Kidney epithelial cell (primary cell): ENCODE data around the gene UNC13D. TPM values are rescaled to one million over a fixed set of nuclear protein-coding genes. Genes with fewer than 3 reads are reported as not detected.

ENCODE experiments used
- DNase-seq: peaks from one replicate; pipeline ENCODE4 v3.0.0-alpha.2; 2010; ENCODE audit warnings: low read depth
- H3K27me3 ChIP-seq: 2 replicates; pipeline ENCODE4 v1.6.0; 2011; ENCODE audit warnings: low read length; ENCODE audit not compliant: control insufficient read depth, insufficient read depth
- H3K36me3 ChIP-seq: 2 replicates; pipeline ENCODE4 v1.5.1; 2011; ENCODE audit warnings: low read length; ENCODE audit not compliant: control insufficient read depth, insufficient read depth
- H3K4me3 ChIP-seq: 2 replicates; pipeline ENCODE4 v1.5.1; 2011; ENCODE audit warnings: low read depth, mild to moderate bottlenecking, control low read depth, low read length
- total RNA-seq: library from RNA; depleted of rRNA; stranded (reverse); fragments of >200 nt; gene quantifications from 2 replicates; pipeline ENCODE4 v1.2.3, GENCODE V29; 2015
- TF ChIP-seq, protein P1 (sequence below): IDR thresholded peaks from 2 replicates; pipeline ENCODE4 v1.5.1; 2011; ENCODE audit warnings: mild to moderate bottlenecking, moderate library complexity, low read length, control low read depth, inconsistent platforms; ENCODE audit not compliant: insufficient read depth, poor library complexity, severe bottlenecking

Gene UNC13D
- total RNA-seq, 1 donor from 2014 or later = 14.0 TPM

DNA sequence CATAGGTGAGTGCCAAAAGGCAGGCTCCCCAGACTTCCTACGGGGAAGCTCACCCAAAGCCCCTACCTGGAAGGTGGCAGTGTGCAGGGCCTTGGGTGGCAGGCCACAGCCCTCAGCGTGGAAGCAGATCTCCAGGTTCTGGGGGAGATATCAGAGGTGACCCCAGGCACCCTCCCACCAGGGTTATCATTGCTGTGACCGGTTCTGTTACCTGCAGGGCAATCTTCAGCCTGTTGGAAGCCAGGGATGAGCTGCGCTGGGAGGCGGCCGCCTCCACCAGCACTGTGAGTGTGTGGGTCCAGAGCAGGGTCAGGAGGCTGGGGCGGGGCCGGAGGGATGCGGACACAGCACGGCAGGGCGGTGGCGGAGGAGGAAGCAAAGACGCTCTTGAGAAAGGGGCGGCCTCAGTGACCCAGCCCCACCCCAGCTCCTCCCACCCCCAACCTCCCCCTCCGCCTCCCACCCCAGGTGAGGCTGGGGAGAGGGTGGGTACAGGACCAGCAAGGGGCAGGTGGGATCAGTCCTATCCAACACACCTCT is 13.1 kb downstream of the UNC13D start:
- TF ChIP-seq, protein P1, sequence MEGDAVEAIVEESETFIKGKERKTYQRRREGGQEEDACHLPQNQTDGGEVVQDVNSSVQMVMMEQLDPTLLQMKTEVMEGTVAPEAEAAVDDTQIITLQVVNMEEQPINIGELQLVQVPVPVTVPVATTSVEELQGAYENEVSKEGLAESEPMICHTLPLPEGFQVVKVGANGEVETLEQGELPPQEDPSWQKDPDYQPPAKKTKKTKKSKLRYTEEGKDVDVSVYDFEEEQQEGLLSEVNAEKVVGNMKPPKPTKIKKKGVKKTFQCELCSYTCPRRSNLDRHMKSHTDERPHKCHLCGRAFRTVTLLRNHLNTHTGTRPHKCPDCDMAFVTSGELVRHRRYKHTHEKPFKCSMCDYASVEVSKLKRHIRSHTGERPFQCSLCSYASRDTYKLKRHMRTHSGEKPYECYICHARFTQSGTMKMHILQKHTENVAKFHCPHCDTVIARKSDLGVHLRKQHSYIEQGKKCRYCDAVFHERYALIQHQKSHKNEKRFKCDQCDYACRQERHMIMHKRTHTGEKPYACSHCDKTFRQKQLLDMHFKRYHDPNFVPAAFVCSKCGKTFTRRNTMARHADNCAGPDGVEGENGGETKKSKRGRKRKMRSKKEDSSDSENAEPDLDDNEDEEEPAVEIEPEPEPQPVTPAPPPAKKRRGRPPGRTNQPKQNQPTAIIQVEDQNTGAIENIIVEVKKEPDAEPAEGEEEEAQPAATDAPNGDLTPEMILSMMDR = no peak
- DNase-seq = no peak
- Histone ChIP-seq H3K4me3 (no peak overlapping the region), H3K36me3 (no peaks in the 10 kb centered on the region), H3K27me3 (no peaks in the 10 kb centered on the region)

DNA sequence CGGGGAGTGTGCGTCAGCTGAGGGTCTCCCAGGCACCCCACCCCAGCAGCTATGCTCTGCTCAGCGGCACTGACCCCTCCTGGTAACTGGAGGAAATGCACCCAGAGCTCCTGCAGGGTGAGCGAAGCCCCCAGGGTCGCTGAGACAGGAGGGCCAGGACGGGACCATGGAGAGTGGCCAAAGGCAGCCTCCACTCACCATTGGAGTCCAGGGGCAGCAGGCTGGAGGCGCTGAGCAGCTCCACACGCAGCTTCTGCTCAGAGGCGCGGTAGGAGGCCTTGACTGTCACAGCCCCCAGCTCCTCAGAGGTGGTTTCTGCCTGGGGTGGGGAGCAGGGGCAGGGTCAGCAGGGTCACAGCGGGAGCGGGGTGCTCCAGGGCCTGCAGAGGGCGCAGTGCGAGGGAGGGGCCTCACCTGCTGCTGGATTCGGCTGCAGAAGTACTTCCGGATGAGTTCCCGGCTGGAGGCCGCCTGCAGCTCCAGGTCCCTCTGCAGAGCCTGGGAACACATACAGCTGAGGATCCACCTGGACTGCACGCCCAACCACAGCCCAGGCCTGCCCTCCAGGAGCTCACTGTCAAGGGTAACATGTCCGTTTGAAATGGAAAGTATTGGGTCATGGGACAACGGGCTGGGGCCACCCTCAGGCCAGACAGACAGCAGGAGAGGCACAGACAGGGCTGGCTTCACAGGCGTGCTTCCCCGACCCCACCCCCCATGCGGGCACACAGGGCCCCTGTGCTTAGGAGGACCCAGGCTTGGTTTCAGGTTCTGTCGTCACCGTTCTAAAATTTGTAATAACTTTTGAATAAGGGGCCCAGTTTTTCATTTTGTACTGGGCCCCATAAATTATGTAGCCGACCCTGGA is 13.8 kb downstream of the UNC13D start:
- TF ChIP-seq, protein P1 = peak; percentile 52

DNA sequence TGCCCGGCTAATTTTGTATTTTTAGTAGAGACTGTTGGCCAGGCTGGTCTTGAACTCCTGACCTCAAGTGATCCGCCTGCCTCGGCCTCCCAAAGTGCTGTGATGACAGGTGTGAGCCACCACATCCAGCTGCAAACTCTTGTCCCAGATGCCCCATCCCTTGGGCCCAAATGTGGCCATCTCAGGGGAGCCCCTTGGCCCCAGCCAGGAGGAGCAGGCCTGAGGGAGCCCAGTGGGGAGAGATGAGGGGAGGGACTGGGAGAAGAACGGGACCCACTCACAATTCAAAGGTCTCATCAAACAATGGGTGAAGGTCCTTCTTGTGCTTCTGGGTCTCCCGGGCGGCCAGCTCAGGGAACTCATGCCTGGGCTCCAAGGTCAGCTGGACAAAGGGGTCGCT is 14.5 kb downstream of the UNC13D start:
- no peak for DNase-seq
- Histone ChIP-seq H3K36me3 (no peaks in the 10 kb centered on the region), H3K27me3 (no peaks in the 10 kb centered on the region), H3K4me3 (no peak overlapping the region)
- TF ChIP-seq, protein P1 = no peak

More for the DNA sequence above, 13.8 kb downstream of the UNC13D start:
- Histone ChIP-seq H3K4me3 (no peak overlapping the region), H3K36me3 (no peaks in the 10 kb centered on the region), H3K27me3 (no peaks in the 10 kb centered on the region)
- no peak for DNase-seq

DNA sequence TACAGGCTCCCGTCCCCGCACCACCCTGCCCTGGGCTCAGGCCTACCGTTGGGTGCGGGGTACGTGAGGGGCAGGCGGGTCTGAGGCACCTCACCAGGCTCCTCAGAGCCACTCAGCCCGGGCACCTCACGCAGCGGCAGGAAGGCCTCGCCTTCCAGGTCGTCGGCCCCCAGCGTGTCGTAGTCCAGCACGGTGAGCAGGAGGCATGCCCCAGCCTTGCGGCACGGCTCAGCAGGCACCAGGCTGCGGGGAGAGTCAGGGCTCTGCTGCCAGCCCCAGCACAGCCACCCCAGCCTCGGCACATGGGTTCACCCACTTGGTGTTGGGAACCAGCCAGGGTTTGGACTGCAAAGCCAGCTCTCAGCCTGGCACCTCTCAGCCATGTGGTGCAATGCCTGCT is 15.5 kb downstream of the UNC13D start:
- TF ChIP-seq, protein P1 = no peak
- Histone ChIP-seq H3K36me3 (no peaks in the 10 kb centered on the region), H3K27me3 (no peaks in the 10 kb centered on the region), H3K4me3 (no peak overlapping the region)
- no peak for DNase-seq

DNA sequence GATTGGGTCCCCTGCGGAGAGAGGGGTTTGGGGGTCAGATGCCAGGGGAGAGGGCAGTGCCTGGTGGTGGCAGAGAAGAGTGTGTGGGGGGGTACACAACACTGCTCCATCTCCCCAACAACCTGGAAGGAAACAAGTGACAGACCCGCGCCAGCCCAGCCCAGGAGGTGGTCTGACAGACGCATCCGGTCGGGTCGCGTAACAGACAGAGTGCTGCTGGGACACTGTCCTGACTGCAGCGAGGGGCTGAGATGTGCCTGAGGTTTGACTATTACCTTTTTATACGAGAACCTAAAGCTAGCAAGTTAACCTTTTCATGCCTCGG is 16.2 kb downstream of the UNC13D start:
- no peak for DNase-seq
- TF ChIP-seq, protein P1 = no peak
- Histone ChIP-seq H3K27me3 (no peaks in the 10 kb centered on the region), H3K36me3 (no peaks in the 10 kb centered on the region), H3K4me3 (no peak overlapping the region)
